SK-N-SH (cell line): Measurements from ENCODE around the gene OSBPL10. TPM values are rescaled to one million over a fixed set of nuclear protein-coding genes. Genes with fewer than 3 reads are reported as not detected.

Experiments
- CTCF ChIA-PET: fragments of 300-600, 350-600 bp; formaldehyde crosslinking; extraction: SDS; loops from one replicate; lab custom pipeline; 2021; lab: Yijun Ruan, JAX
- POLR2A ChIA-PET: fragments of 350-600 bp; sonication (Branson Sonifier 250); formaldehyde crosslinking; extraction: SDS; loops from one replicate; lab custom pipeline; 2020; ENCODE audit warnings: antibody characterized with exemption, inconsistent platforms; lab: Yijun Ruan, JAX
- DNase-seq: peaks from one replicate; pipeline ENCODE4 v3.0.0; 2012
- H2AFZ ChIP-seq: fragments of 200-600 bp; sonication (generic); 2 replicates; pipeline ENCODE4 v1.8.1; 2016; ENCODE audit warnings: antibody characterized with exemption, mild to moderate bottlenecking, low read depth
- H3F3A ChIP-seq: fragments of 200-600 bp; sonication (generic); replicated peaks from 2 replicates; pipeline ENCODE3; 2016; ENCODE audit warnings: antibody characterized with exemption, mild to moderate bottlenecking; ENCODE audit not compliant: insufficient read depth
- H3K27ac ChIP-seq, 2 experiments: fragments of 200-500 bp in 1 of 2; fragments of 200-600 bp in 1 of 2; sonication (Bioruptor generic) in 1 of 2; sonication (generic), shearing (Covaris generic) in 1 of 2; 2 replicates each; pipeline versions ENCODE4 v1.5.1 to v1.6.1; 2014 to 2016; ENCODE audit warnings: low read depth in 2 of 2, inconsistent platforms in 1 of 2, low read length in 1 of 2, mild to moderate bottlenecking in 1 of 2, mixed read lengths in 1 of 2
- H3K27me3 ChIP-seq: fragments of 200-600 bp; sonication (generic), shearing (Covaris generic); 2 replicates; pipeline ENCODE4 v1.6.1; 2016; ENCODE audit warnings: mixed run types; ENCODE audit not compliant: insufficient read depth
- H3K36me3 ChIP-seq, 2 experiments: fragments of 200-500 bp in 1 of 2; fragments of 200-600 bp in 1 of 2; sonication (Bioruptor generic) in 1 of 2; sonication (generic) in 1 of 2; replicated peaks in 1 of 2; 2 replicates each; pipeline versions ENCODE3 to v1.5.1; 2014 to 2016; ENCODE audit warnings: low read length in 1 of 2, mild to moderate bottlenecking in 1 of 2; ENCODE audit not compliant: insufficient read depth in 2 of 2, control insufficient read depth in 1 of 2
- H3K4me1 ChIP-seq, 2 experiments: fragments of 200-500 bp in 1 of 2; fragments of 200-600 bp in 1 of 2; sonication (Bioruptor generic) in 1 of 2; sonication (generic), shearing (Covaris generic) in 1 of 2; 2 replicates each; pipeline versions ENCODE4 v1.5.1 to v1.6.1; 2014 to 2016; ENCODE audit warnings: low read depth in 1 of 2, low read length in 1 of 2, mixed run types in 1 of 2; ENCODE audit not compliant: insufficient read depth in 2 of 2, control insufficient read depth in 1 of 2
- H3K4me2 ChIP-seq: fragments of 200-600 bp; sonication (generic), shearing (Covaris generic); 2 replicates; pipeline ENCODE4 v1.6.1; 2017; ENCODE audit warnings: mixed run types
- H3K4me3 ChIP-seq, 2 experiments: fragments of 200-500 bp in 1 of 2; fragments of 200-600 bp in 1 of 2; sonication (Bioruptor generic) in 1 of 2; sonication (generic), shearing (Covaris generic) in 1 of 2; 2 replicates each; pipeline versions ENCODE4 v1.5.1 to v1.8.1; 2014 to 2016; ENCODE audit warnings: low read depth in 2 of 2, inconsistent platforms in 1 of 2, low read length in 1 of 2, mild to moderate bottlenecking in 1 of 2, mixed read lengths in 1 of 2, moderate library complexity in 1 of 2
- H3K79me2 ChIP-seq: fragments of 200-600 bp; sonication (generic); 2 replicates; pipeline ENCODE4 v1.8.1; 2017; ENCODE audit warnings: mild to moderate bottlenecking; ENCODE audit not compliant: insufficient read depth
- H3K9ac ChIP-seq: fragments of 200-600 bp; sonication (generic); 2 replicates; pipeline ENCODE4 v1.6.1; 2017; ENCODE audit warnings: mixed run types
- H3K9me2 ChIP-seq: fragments of 200-600 bp; sonication (generic); 2 replicates; pipeline ENCODE4 v1.6.1; 2017; ENCODE audit warnings: mixed run types
- H3K9me3 ChIP-seq: fragments of 200-600 bp; sonication (generic); 2 replicates; pipeline ENCODE4 v1.6.1; 2017; ENCODE audit warnings: mixed run types, mild to moderate bottlenecking, moderate library complexity
- H4K20me1 ChIP-seq: fragments of 200-600 bp; sonication (generic); 2 replicates; pipeline ENCODE4 v1.6.1; 2017; ENCODE audit warnings: mild to moderate bottlenecking, mixed run types; ENCODE audit not compliant: insufficient read depth
- EP300 ChIP-seq, 2 experiments: IDR thresholded peaks; 2 replicates each; pipeline versions ENCODE4 v1.4.0 to v1.6.1; 2012; ENCODE audit warnings: borderline replicate concordance in 1 of 2, low read depth in 1 of 2, low read length in 1 of 2
- EZH2phosphoT487 ChIP-seq: fragments of 200-600 bp; sonication (generic); IDR thresholded peaks from 2 replicates; pipeline ENCODE4 v1.6.1; 2017; ENCODE audit warnings: low read depth, mixed run types, mild to moderate bottlenecking, antibody characterized with exemption, moderate library complexity, borderline replicate concordance
- FOXM1 ChIP-seq: IDR thresholded peaks from 2 replicates; pipeline ENCODE4 v1.4.0; 2012; ENCODE audit warnings: low read depth, mild to moderate bottlenecking
- GATA2 ChIP-seq: sonication (generic); formaldehyde crosslinking; IDR thresholded peaks from 2 replicates; pipeline ENCODE4 v1.5.0; 2020; ENCODE audit warnings: mild to moderate bottlenecking, missing genetic modification reagents
- IRF3 ChIP-seq: fragments of 150-350 bp; IDR thresholded peaks from 2 replicates; pipeline ENCODE4 v1.6.1; 2016; ENCODE audit warnings: mild to moderate bottlenecking, low read depth, low read length
- JUND ChIP-seq: IDR thresholded peaks from 2 replicates; pipeline ENCODE4 v1.4.0; 2012
- MAX ChIP-seq: IDR thresholded peaks from 2 replicates; pipeline ENCODE4 v1.4.0; 2012; ENCODE audit warnings: low read depth
- NFIC ChIP-seq: IDR thresholded peaks from 2 replicates; pipeline ENCODE4 v1.4.0; 2012; ENCODE audit warnings: borderline replicate concordance
- NRF1 ChIP-seq: IDR thresholded peaks from 2 replicates; pipeline ENCODE4 v1.6.1; 2012; ENCODE audit warnings: low read depth, mild to moderate bottlenecking, low read length
- PBX3 ChIP-seq: IDR thresholded peaks from 2 replicates; pipeline ENCODE4; 2012
- POLR2AphosphoS5 ChIP-seq: IDR thresholded peaks from 2 replicates; pipeline ENCODE4 v1.6.1; 2012; ENCODE audit warnings: low read depth, low read length
- RAD21 ChIP-seq: IDR thresholded peaks from 2 replicates; pipeline ENCODE4 v1.6.1; 2012; ENCODE audit warnings: mild to moderate bottlenecking, low read length
- RCOR1 ChIP-seq: fragments of 150-350 bp; IDR thresholded peaks from 2 replicates; pipeline ENCODE4 v1.6.1; 2017; ENCODE audit warnings: antibody characterized with exemption, low read length
- RXRA ChIP-seq: IDR thresholded peaks from 2 replicates; pipeline ENCODE4 v1.4.0; 2012; ENCODE audit warnings: low read depth, mild to moderate bottlenecking, borderline replicate concordance
- SIN3A ChIP-seq: IDR thresholded peaks from 2 replicates; pipeline ENCODE4 v1.6.1; 2012; ENCODE audit warnings: low read depth, mild to moderate bottlenecking, low read length, moderate library complexity, borderline replicate concordance
- SMC3 ChIP-seq: IDR thresholded peaks from 2 replicates; pipeline ENCODE4 v1.6.1; 2012; ENCODE audit warnings: low read depth, low read length, improper control_type of control experiment
- TAF1 ChIP-seq: IDR thresholded peaks from 2 replicates; pipeline ENCODE4 v1.6.1; 2012; ENCODE audit warnings: low read depth, mild to moderate bottlenecking, low read length, moderate library complexity, borderline replicate concordance
- USF2 ChIP-seq: fragments of 150-350 bp; IDR thresholded peaks from 2 replicates; pipeline ENCODE4 v1.6.1; 2017; ENCODE audit warnings: antibody characterized with exemption, low read length, low read depth, borderline replicate concordance
- YY1 ChIP-seq: IDR thresholded peaks from 2 replicates; pipeline ENCODE4 v1.4.0; 2012; ENCODE audit warnings: low read depth, mild to moderate bottlenecking
- ZBTB33 ChIP-seq: IDR thresholded peaks from 2 replicates; pipeline ENCODE4 v1.4.0; 2012; ENCODE audit warnings: low read depth, borderline replicate concordance
- WGBS: methylation state at CpG from one replicate; pipeline ENCODE4 v1.1.6; 2017; ENCODE audit warnings: low lambda C conversion rate; 5-methylcytosine and 5-hydroxymethylcytosine counted together
- polyA plus RNA-seq, 3 experiments: library from polyadenylated mRNA; depleted of rRNA; stranded (reverse); fragments of >200 nt; gene quantifications; 2 replicates each; pipeline ENCODE4 v1.2.3, GENCODE V29; 2012

OSBPL10 gene
- polyA plus RNA-seq, 1 of the 3 experiments (the other 2 are of a cell fraction): 0.12 TPM

- CTCF ChIA-PET: no interaction called here
- POLR2A ChIA-PET: no interaction called here
- Histone ChIP-seq H3K27me3 (no peaks in the 10 kb centered on the region), H3K79me2 (no peaks in the 10 kb centered on the region), H3F3A (no peaks in the 10 kb centered on the region), H2AFZ (no peak overlapping the region), H4K20me1 (no peaks in the 10 kb centered on the region), H3K4me3 (no peak overlapping the region), H3K9me2 (no peaks in the 10 kb centered on the region), H3K9me3 (no peaks in the 10 kb centered on the region), H3K4me2 (no peak overlapping the region), H3K9ac (no peak overlapping the region), H3K27ac (no peak overlapping the region), H3K36me3 (no peaks in the 10 kb centered on the region), H3K4me1 (peaks cover 0 to 2% of the 10 kb centered on the region in 2 experiments; a peak in 1 of 4 replicates)
- TF ChIP-seq YY1: no peak
- no peak for TF ChIP-seq EZH2phosphoT487
- TF ChIP-seq TAF1: no peak
- TF ChIP-seq JUND: no peak
- TF ChIP-seq EP300 (IDR thresholded peaks at IDR 0.05; ENCODE audit: borderline replicate concordance in 1 of 2, low read depth in 1 of 2, low read length in 1 of 2): no peak
- no peak for TF ChIP-seq SIN3A
- TF ChIP-seq MAX: no peak
- TF ChIP-seq IRF3: no peak
- TF ChIP-seq USF2: no peak
- TF ChIP-seq RAD21: no peak
- no peak for TF ChIP-seq RXRA
- WGBS: 41% methylated on average over 2 of the region's 2 CpGs
- DNase-seq: no peak
Observed at GRCh38 chr3:31919528-31919927, 61.5 kb downstream of the OSBPL10 start.

- ChIA-PET CTCF (no interaction called here), POLR2A (no interaction called here)
- 50% methylated on average over 5 of the region's 5 CpGs for WGBS
- Histone ChIP-seq H3K36me3 (no peaks in the 10 kb centered on the region), H2AFZ (no peak overlapping the region), H3K4me1 (peaks cover 0 to 2% of the 10 kb centered on the region in 2 experiments; a peak in 1 of 4 replicates), H3K27ac (no peak overlapping the region), H3K79me2 (no peaks in the 10 kb centered on the region), H3K4me3 (no peak overlapping the region), H3K9ac (no peak overlapping the region)
- no peak for TF ChIP-seq SMC3
- TF ChIP-seq FOXM1: no peak
- no peak for TF ChIP-seq RAD21
- TF ChIP-seq RCOR1: no peak
- no peak for TF ChIP-seq PBX3
- no peak for TF ChIP-seq RXRA
- TF ChIP-seq JUND: no peak
- no peak for TF ChIP-seq GATA2 (CRISPR knock-in tag)
- no peak for TF ChIP-seq EZH2phosphoT487
- TF ChIP-seq NRF1: no peak
- TF ChIP-seq NFIC: no peak
- no peak for TF ChIP-seq EP300 (IDR thresholded peaks at IDR 0.05; ENCODE audit: borderline replicate concordance in 1 of 2, low read depth in 1 of 2, low read length in 1 of 2)
- TF ChIP-seq MAX: no peak
- TF ChIP-seq POLR2AphosphoS5: no peak
- TF ChIP-seq ZBTB33: no peak
- TF ChIP-seq, all 33 proteins: peak for 0
- no peaks in the 10 kb centered on the region for H3K9me3 ChIP-seq
- H3K9me2 ChIP-seq: no peaks in the 10 kb centered on the region
- H3K27me3 ChIP-seq: no peaks in the 10 kb centered on the region
- DNase-seq: no peak
- no peaks in the 10 kb centered on the region for H3F3A ChIP-seq
- no peaks in the 10 kb centered on the region for H4K20me1 ChIP-seq
- H3K4me2 ChIP-seq: no peak overlapping the region
Observed at GRCh38 chr3:31918179-31919150, 62.6 kb downstream of the OSBPL10 start.
